K562 (cell line): ENCODE data around the gene KIAA0930. TPM values are rescaled to one million over a fixed set of nuclear protein-coding genes. Genes with fewer than 3 reads are reported as not detected.
A peak's percentile ranks its signal among the peaks of the same experiment; 100 is the strongest.

ENCODE experiments used
- CHD1 ChIP-seq: fragments of 200-600 bp; sonication (generic); IDR thresholded peaks from one replicate; pipeline ENCODE4 v1.6.1; 2012; ENCODE audit warnings: mild to moderate bottlenecking, moderate library complexity, low read length, inconsistent platforms
- CXXC5 ChIP-seq: fragments of 250-450 bp; sonication (Bioruptor Pico); IDR thresholded peaks from 2 replicates; pipeline ENCODE4 v1.8.0; 2022; ENCODE audit warnings: inconsistent platforms, mild to moderate bottlenecking, moderate library complexity
- HCFC1 ChIP-seq: IDR thresholded peaks from 2 replicates; pipeline ENCODE4 v1.6.1; 2012; ENCODE audit warnings: low read depth, low read length, improper control_type of control experiment
- KLF16 ChIP-seq: IDR thresholded peaks from 2 replicates; pipeline ENCODE4 v1.6.1; 2016; ENCODE audit warnings: antibody characterized with exemption
- LARP7 ChIP-seq: fragments of 450-650 bp; IDR thresholded peaks from 2 replicates; pipeline ENCODE4 v1.6.1; 2016
- NFE2 ChIP-seq: IDR thresholded peaks from 2 replicates; pipeline ENCODE4 v1.6.1; 2014; ENCODE audit warnings: antibody characterized with exemption, low read depth
- RBM34 ChIP-seq: fragments of 200-400 bp; formaldehyde crosslinking; IDR thresholded peaks from 2 replicates; pipeline ENCODE4 v1.6.1; 2018; ENCODE audit warnings: low read length, borderline replicate concordance; ENCODE audit not compliant: insufficient read depth
- RNF2 ChIP-seq: sonication (generic); IDR thresholded peaks from 2 replicates; pipeline ENCODE4 v1.6.1; 2016
- TCF7 ChIP-seq: sonication (generic); IDR thresholded peaks from 2 replicates; pipeline ENCODE4 v1.6.1; 2016; ENCODE audit warnings: antibody characterized with exemption, borderline replicate concordance
- ZBTB49 ChIP-seq: sonication (generic); formaldehyde crosslinking; IDR thresholded peaks from 2 replicates; pipeline ENCODE4 v1.8.0; 2022; ENCODE audit warnings: missing genetic modification reagents, mild to moderate bottlenecking, borderline replicate concordance
- ZFP91 ChIP-seq: sonication (generic); formaldehyde crosslinking; IDR thresholded peaks from 2 replicates; pipeline ENCODE4 v1.8.0; 2022; ENCODE audit warnings: mild to moderate bottlenecking, missing genetic modification reagents
- ZNF121 ChIP-seq: sonication (generic); formaldehyde crosslinking; conservative IDR thresholded peaks from 2 replicates; pipeline ENCODE4 v1.8.0; 2022; ENCODE audit warnings: missing genetic modification reagents
- ZNF764 ChIP-seq: fragments of 250-450 bp; sonication (Bioruptor Pico); IDR thresholded peaks from 2 replicates; pipeline ENCODE4 v1.4.0; 2020; ENCODE audit warnings: low read depth, mild to moderate bottlenecking, moderate library complexity
- polyA plus RNA-seq, 8 experiments: library from polyadenylated mRNA; depleted of rRNA in 4 of 8; stranded (reverse) in 5 of 8; unstranded in 3 of 8; fragments of >200 nt; fragmentation: Nextera tagmentation in 2 of 8; fragmentation: Illumina TruSeq in 1 of 8; extraction: Ambion mirVana in 2 of 8; extraction: Trizol in 1 of 8; gene quantifications; 2 replicates each; pipeline versions ENCODE4 v1.2.1 to v1.2.3, GENCODE V29; 2011 to 2014; ENCODE audit warnings: inconsistent platforms in 1 of 8, missing spikeins in 1 of 8
- total RNA-seq, 7 experiments: library from RNA; depleted of rRNA in 6 of 7; stranded (reverse); fragments of >200 nt in 6 of 7; fragmentation: Illumina TruSeq in 2 of 7; extraction: Trizol in 2 of 7; gene quantifications; 2 replicates each; pipeline versions ENCODE4 v1.2.1 to v1.2.3, GENCODE V29; 2011 to 2021; ENCODE audit warnings: low replicate concordance in 1 of 7
- TF ChIP-seq, protein P1 (sequence below), 2 experiments: fragments of 450-650 bp in 1 of 2; sonication (generic) in 1 of 2; formaldehyde crosslinking in 1 of 2; IDR thresholded peaks; 2 replicates each; pipeline versions ENCODE4 v1.7.1 to v1.9.0; 2016 to 2022; ENCODE audit warnings: inconsistent platforms in 1 of 2, mild to moderate bottlenecking in 1 of 2, missing genetic modification reagents in 1 of 2

Gene KIAA0930
- total and polyA plus RNA-seq, 9 of the 15 experiments (the other 6 are each of a cell fraction or from before 2014, with no cell fraction given) = 0.24 to 12.1 (median 6.4) TPM

DNA sequence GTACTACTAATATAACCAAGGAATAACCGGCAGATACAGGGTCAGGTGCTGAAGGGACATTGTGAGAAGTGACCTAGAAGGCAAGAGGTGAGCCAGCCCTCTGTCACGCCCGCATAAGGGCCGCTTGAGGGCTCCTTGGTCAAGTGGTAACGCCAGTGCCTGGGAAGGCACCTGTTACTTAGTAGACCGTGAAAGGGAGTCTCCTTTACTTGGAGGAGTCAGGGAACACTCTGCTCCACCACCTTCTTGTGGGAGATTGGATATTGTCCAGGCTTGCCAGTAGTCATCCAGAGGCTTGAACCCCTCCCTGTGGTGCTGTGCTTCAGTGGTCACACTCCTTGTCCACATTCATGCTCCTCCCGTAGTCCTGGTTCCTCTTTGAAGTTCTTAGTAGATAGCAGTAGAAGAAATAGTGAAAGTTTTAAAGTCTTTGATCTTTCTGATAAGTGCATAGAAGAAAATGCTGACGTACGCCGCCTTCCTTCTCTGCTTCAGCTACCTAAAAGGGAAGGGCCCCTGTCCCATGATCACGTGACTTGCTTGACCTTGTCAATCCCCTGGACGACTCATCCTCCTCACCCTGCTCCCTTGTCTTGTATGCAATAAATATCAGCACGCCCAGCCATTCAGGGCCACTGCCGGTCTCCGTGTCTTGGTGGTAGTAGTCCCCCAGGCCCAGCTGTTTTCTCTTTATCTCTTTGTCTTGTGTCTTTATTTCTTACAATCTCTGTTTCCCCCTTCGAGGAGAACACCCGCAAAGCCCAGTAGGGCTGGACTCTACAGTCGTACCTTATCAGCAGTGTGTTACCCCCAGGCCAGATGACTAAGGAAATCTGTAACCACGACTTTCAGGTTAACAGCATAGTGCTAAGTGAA is 70.9 kb downstream of the KIAA0930 start (continued):
- TF ChIP-seq ZFP91 (CRISPR knock-in tag) = no peak
- peak; percentile 54 for TF ChIP-seq CXXC5
- TF ChIP-seq TCF7 = no peak
- TF ChIP-seq RNF2 = no peak
- TF ChIP-seq, protein P1, sequence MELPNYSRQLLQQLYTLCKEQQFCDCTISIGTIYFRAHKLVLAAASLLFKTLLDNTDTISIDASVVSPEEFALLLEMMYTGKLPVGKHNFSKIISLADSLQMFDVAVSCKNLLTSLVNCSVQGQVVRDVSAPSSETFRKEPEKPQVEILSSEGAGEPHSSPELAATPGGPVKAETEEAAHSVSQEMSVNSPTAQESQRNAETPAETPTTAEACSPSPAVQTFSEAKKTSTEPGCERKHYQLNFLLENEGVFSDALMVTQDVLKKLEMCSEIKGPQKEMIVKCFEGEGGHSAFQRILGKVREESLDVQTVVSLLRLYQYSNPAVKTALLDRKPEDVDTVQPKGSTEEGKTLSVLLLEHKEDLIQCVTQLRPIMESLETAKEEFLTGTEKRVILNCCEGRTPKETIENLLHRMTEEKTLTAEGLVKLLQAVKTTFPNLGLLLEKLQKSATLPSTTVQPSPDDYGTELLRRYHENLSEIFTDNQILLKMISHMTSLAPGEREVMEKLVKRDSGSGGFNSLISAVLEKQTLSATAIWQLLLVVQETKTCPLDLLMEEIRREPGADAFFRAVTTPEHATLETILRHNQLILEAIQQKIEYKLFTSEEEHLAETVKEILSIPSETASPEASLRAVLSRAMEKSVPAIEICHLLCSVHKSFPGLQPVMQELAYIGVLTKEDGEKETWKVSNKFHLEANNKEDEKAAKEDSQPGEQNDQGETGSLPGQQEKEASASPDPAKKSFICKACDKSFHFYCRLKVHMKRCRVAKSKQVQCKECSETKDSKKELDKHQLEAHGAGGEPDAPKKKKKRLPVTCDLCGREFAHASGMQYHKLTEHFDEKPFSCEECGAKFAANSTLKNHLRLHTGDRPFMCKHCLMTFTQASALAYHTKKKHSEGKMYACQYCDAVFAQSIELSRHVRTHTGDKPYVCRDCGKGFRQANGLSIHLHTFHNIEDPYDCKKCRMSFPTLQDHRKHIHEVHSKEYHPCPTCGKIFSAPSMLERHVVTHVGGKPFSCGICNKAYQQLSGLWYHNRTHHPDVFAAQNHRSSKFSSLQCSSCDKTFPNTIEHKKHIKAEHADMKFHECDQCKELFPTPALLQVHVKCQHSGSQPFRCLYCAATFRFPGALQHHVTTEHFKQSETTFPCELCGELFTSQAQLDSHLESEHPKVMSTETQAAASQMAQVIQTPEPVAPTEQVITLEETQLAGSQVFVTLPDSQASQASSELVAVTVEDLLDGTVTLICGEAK (IDR thresholded peaks at IDR 0.05) = no peak
- TF ChIP-seq, protein P1 (CRISPR knock-in tag; IDR thresholded peaks at IDR 0.05) = no peak
- no peak for TF ChIP-seq RBM34
- no peak for TF ChIP-seq ZNF764 (CRISPR knock-in tag)
- no peak for TF ChIP-seq KLF16
- no peak for TF ChIP-seq CHD1
- TF ChIP-seq LARP7 = no peak
- no peak for TF ChIP-seq ZNF121 (CRISPR knock-in tag)
- peak; percentile 78 for TF ChIP-seq NFE2
- no peak for TF ChIP-seq HCFC1
- TF ChIP-seq ZBTB49 (CRISPR knock-in tag) = no peak
